GM19193 (cell line): ENCODE results near the gene SNED1.

Experiments used
- POLR2A ChIP-seq: IDR thresholded peaks from 4 replicates; pipeline ENCODE4 v1.6.1; 2011; ENCODE audit not compliant: insufficient read depth, insufficient read length; ENCODE audit errors: extremely low read depth

The SNED1 gene

DNA sequence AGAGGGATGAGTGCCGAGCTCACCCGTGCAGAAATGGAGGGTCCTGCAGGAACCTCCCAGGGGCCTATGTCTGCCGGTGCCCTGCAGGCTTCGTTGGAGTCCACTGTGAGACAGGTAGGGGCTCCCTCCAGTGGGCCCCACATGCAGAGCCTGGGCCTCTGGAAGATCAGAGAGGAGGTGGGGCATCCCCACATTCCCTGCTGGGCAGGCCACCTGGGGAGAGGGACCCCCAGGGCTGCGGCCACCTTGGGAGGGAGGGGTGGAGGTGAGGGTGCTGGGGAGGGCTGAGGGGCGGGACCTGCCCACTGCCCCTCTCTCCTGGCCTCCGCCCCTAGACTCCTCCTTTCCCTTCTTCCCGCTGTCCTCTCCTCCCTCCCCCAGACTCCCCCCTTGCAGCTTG, 65.2 kb downstream of the SNED1 start:
- no peak for TF ChIP-seq POLR2A

- no peak for TF ChIP-seq POLR2A
These were observed 65.8 kb downstream of the SNED1 start for GRCh38 chr2:241064008-241064801.

GRCh38 chr2:241064802-241065354, 66.5 kb downstream of the SNED1 start:
- TF ChIP-seq POLR2A = no peak

DNA sequence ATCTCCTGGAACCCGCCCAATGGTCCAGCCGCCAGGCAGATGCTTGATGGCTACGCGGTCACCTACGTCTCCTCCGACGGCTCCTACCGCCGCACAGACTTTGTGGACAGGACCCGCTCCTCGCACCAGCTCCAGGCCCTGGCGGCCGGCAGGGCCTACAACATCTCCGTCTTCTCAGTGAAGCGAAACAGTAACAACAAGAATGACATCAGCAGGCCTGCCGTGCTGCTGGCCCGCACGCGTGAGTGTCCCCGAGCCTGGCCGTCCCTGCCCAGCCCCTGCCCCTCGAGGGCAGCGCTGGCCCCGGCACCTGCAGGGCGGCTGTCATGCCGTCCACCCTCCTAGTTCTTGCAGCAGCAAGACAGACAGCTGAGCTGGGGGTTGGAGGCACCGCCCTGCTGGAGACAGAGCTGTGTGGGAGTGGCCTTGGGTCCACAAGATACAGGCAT, 67.0 kb downstream of the SNED1 start:
- TF ChIP-seq POLR2A = no peak

DNA sequence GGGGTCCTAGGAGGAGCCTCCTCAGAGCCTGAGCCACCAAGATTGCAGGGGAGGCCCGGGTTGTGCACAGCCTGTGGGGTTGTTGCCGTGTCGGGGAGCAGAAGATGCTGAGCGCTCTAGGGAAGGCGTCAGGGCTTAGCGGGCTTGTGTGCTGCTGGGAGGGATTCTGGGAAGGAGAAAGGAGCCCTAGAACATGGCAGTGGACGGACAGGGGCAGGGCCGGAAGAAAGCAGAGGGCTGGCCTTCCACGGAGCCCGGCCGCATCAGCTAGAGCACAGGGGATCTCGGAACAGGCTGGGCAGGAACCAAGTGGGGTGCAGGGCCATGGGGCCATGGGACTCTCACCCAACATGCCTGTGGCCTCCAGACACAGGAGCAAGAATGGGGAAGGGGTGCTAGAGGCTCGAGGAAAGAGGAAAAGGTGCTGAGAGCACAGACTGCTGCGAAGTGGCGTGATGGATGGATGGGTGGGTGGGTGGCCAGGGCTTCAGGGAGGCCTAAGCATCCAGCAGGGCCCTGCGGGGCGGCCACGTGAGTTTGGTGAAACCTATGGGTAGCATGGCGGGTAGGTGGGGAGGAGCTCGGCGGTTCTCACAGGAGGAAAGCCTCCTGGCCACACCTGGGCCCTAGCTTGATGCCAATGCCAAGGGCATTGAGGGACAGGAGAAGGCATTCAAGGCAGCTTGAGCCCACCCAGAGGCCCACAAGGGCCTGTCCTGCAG, 67.9 kb downstream of the SNED1 start:
- no peak for TF ChIP-seq POLR2A

DNA sequence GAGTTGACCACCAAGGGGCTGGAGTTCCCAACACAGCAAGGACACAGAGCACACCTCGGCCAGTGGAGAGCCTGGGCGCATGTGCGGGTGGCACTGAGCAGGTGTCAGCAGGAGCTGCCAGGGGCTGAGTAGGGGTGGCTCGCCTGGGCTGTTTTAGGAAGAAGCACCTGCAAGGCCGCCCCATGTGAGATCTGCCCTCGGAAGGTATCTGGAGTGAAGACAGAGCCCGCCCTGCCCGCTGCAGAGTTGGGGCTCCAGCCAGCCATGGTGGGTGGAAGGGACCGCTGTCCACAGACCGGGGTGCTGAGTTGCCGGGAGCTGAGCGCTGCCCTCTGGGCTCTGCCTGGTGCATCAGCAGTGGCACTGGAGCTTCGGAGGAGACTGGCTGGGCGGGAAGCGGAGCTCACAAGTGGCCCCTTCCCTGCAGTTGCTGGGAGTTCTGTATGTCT, 68.5 kb downstream of the SNED1 start:
- TF ChIP-seq POLR2A = no peak

- no peak for TF ChIP-seq POLR2A
These were observed 69.2 kb downstream of the SNED1 start for GRCh38 chr2:241067501-241068135.

- no peak for TF ChIP-seq POLR2A
These were observed 69.9 kb downstream of the SNED1 start for GRCh38 chr2:241068136-241068941.

GRCh38 chr2:241068942-241069810, 70.8 kb downstream of the SNED1 start:
- TF ChIP-seq POLR2A = no peak

DNA sequence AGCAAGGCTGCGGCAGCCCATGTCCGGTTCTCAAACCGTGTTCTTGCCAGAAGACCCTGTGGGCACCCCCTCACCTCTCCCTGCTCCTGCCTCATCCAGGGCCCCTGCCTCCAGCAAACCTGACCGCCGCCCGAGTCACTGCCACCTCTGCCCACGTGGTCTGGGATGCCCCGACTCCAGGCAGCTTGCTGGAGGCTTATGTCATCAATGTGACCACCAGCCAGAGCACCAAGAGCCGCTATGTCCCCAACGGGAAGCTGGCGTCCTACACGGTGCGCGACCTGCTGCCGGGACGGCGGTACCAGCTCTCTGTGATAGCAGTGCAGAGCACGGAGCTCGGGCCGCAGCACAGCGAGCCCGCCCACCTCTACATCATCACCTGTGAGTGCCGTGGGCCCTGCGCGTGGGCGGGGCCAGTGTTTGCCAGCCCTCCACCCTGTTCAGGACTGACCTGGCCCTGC, 71.4 kb downstream of the SNED1 start:
- no peak for TF ChIP-seq POLR2A

DNA sequence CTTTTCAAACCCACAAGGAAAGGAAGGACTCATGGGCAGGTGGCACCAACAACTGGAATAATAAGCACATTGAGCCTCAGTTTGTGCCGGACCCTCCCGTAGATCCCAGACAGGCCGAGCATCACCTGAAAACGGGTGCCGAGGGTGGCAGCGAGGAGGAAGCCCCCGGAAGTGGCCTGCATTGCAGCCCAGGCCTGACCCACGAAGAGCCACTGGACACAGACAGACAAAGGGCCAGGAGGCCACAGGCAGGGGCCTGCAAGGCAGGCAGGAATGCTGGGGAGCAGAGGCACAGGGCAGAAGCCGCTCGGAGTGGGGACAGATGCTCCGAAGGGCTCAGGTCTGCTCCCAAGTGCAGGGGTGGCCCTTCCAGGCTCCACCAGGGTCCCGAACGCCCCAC, 71.9 kb downstream of the SNED1 start:
- TF ChIP-seq POLR2A = no peak

DNA sequence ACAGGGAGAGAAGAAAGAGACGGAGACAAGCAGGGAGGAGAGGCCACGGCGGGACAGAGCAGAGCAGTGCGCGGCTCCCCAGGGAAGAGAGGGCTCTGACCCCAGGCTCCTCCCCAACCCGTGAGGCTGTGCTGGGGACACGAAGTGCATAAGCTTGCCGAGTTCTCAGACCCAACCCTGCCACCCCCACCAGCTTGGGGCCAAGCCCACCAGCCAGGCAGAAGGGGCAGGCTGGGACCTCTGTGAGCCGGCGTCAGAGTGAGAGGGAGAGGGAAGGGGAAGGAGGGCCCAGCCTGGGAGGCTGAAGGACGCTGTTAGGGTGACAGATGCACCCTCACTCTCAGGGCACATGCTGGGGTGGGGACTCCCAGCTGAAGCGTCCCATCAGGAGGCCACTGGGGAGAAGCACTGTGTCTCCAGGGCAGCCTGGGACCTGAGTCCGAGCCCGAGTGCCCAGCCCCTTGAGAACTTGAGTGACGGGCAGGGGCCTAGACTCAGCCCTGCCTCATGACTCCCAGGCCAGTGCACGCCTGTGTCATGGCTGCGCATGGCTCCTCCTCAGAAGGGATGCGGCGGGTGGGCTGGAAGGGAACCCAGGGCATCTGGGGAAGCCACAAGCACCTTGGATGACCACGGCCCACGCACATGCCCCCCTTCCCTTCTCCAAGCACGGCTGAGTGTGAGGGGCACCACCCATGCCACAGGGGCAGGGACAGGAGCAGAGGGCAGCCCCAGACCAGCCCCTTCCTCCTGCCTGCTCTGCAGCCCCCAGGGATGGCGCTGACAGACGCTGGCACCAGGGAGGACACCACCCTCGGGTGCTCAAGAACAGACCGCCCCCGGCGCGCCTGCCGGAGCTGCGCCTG, 72.6 kb downstream of the SNED1 start:
- TF ChIP-seq POLR2A = no peak
